Muscle of leg (tissue), 16 donors: Measurements from ENCODE around the gene ZNF782. TPM values are rescaled to one million over a fixed set of nuclear protein-coding genes. Genes with fewer than 3 reads are reported as not detected.
"Not testable (repeated sequence)": the region's sequence is repeated elsewhere in the genome, so short reads cannot be mapped to it uniquely, and the experiment has no call there.

Experiments
- DNase-seq: peaks from one replicate; pipeline ENCODE4 v3.0.0; 2013
- H3K27ac ChIP-seq: one replicate; pipeline ENCODE4 v1.5.1; 2013; ENCODE audit warnings: mild to moderate bottlenecking, low read length, control low read depth
- H3K27me3 ChIP-seq: one replicate; pipeline ENCODE4 v1.6.1; 2013; ENCODE audit warnings: low read length; ENCODE audit not compliant: control insufficient read depth, insufficient read depth
- H3K36me3 ChIP-seq: one replicate; pipeline ENCODE4 v1.6.1; 2013; ENCODE audit warnings: low read length; ENCODE audit not compliant: control insufficient read depth, insufficient read depth
- H3K4me1 ChIP-seq: one replicate; pipeline ENCODE4 v1.6.1; 2013; ENCODE audit warnings: low read length; ENCODE audit not compliant: control insufficient read depth, insufficient read depth
- H3K4me3 ChIP-seq: one replicate; pipeline ENCODE4 v1.5.1; 2013; ENCODE audit warnings: low read length, control low read depth
- H3K9me3 ChIP-seq: replicated peaks from 2 replicates; pipeline ENCODE4 v1.6.1; 2013; ENCODE audit warnings: low read depth, low read length; ENCODE audit not compliant: control insufficient read depth
- WGBS: methylation state at CpG from one replicate; pipeline ENCODE4 v1.1.5; 2013; ENCODE audit warnings: missing lambda C conversion rate; ENCODE audit not compliant: insufficient coverage; 5-methylcytosine and 5-hydroxymethylcytosine counted together
- long read RNA-seq, 11 donors: transcript quantifications; one replicate each; lab custom pipeline, GENCODE V29; 2026
- polyA plus RNA-seq, 8 donors: library from polyadenylated mRNA; unstranded; fragments of 120-200 nt; gene quantifications; one replicate each; pipeline versions ENCODE4 v1.2.1 to v1.2.3, GENCODE V29; 2013; ENCODE audit warnings: inconsistent platforms in 1 of 8, low replicate concordance in 1 of 8; ENCODE audit not compliant: insufficient read length in 8 of 8, insufficient read depth in 1 of 8
- total RNA-seq: library from RNA; stranded (reverse); fragments of 120-200 nt; gene quantifications from one replicate; pipeline ENCODE4 v1.2.4, GENCODE V29; 2013

ZNF782 gene
- total RNA-seq (8.6 TPM), polyA plus RNA-seq (1 to 10 TPM; 2.7 to 4.3 (median 3.4) TPM)
- long read RNA-seq, donor 1 = 0 reads
- long read RNA-seq, donor 2 = 0 reads
- long read RNA-seq, donor 3 = 0 reads
- long read RNA-seq, donor 4 = 0 reads
- long read RNA-seq, donor 5, full-length matches to known transcripts = 1 of 1 reads
- long read RNA-seq, donor 5, partial matches to known transcripts = 0 of 1 reads
- long read RNA-seq, donor 5, other reads (novel, unspliced or antisense) = 0 of 1 reads
- long read RNA-seq, donor 6, full-length matches to known transcripts = 1 of 1 reads
- long read RNA-seq, donor 6, partial matches to known transcripts = 0 of 1 reads
- long read RNA-seq, donor 6, other reads (novel, unspliced or antisense) = 0 of 1 reads
- long read RNA-seq, donor 7, partial matches to known transcripts = 0 of 3 reads
- long read RNA-seq, donor 7, other reads (novel, unspliced or antisense) = 0 of 3 reads
- long read RNA-seq, donor 8 = 0 reads
- long read RNA-seq, donor 9, partial matches to known transcripts = 0 of 1 reads
- long read RNA-seq, donor 9, other reads (novel, unspliced or antisense) = 0 of 1 reads
- long read RNA-seq, donor 10 = 0 reads
- long read RNA-seq, donor 11 = 0 reads

- peak; percentile 99 for DNase-seq
- H3K4me3 ChIP-seq = peak within 1 kb of the TSS; percentile 83
- WGBS = under 1% methylated on average over 55 of the region's 67 CpGs
- H3K4me1 ChIP-seq = peaks cover 12% of the 10 kb centered on the region
- H3K27me3 ChIP-seq = no peaks in the 10 kb centered on the region
- H3K9me3 ChIP-seq = peaks cover 2% of the 10 kb centered on the region
- no peaks in the 10 kb centered on the region for H3K36me3 ChIP-seq
- peak within 1 kb of the TSS; percentile 89 for H3K27ac ChIP-seq
Observed at GRCh38 chr9:96853781-96854650, at the start of gene ZNF782. ZNF782 (minus strand) TSS chr9:96854514; CDS start chr9:96851961, 2,553 bp downstream.

- H3K4me3 ChIP-seq, H3K4me1 ChIP-seq, H3K9me3 ChIP-seq, H3K27me3 ChIP-seq, H3K27ac ChIP-seq, DNase-seq: not testable (repeated sequence)
- peaks cover 16% of the 10 kb centered on the region for H3K36me3 ChIP-seq
- no CpG with 5 or more reads among the region's 2 CpGs for WGBS
Observed at GRCh38 chr9:96900010-96900409, 45.7 kb upstream of the ZNF782 start.

- 98% methylated on average over 5 of the region's 7 CpGs for WGBS
- no peak for DNase-seq
- Histone ChIP-seq H3K27ac (no peak overlapping the region), H3K4me3 (no peak overlapping the region), H3K27me3 (no peaks in the 10 kb centered on the region), H3K9me3 (no peaks in the 10 kb centered on the region), H3K36me3 (peaks cover 22% of the 10 kb centered on the region), H3K4me1 (no peaks in the 10 kb centered on the region)
Observed at GRCh38 chr9:96892131-96892530, 37.8 kb upstream of the ZNF782 start.

GRCh38 chr9:96888591-96888990 is 34.3 kb upstream of the ZNF782 start:
- H3K36me3 ChIP-seq = peaks cover 6% of the 10 kb centered on the region
- 95% methylated on average over 3 of the region's 4 CpGs for WGBS
- H3K9me3 ChIP-seq = no peaks in the 10 kb centered on the region
- no peak for DNase-seq
- H3K4me3 ChIP-seq = no peak overlapping the region
- no peaks in the 10 kb centered on the region for H3K27me3 ChIP-seq
- H3K4me1 ChIP-seq = no peaks in the 10 kb centered on the region
- no peak overlapping the region for H3K27ac ChIP-seq

- Histone ChIP-seq H3K4me3 (no peak overlapping the region), H3K9me3 (no peaks in the 10 kb centered on the region), H3K4me1 (no peaks in the 10 kb centered on the region), H3K36me3 (no peaks in the 10 kb centered on the region), H3K27me3 (no peaks in the 10 kb centered on the region), H3K27ac (no peak overlapping the region)
- DNase-seq = no peak
Observed at GRCh38 chr9:96885424-96885823, 31.1 kb upstream of the ZNF782 start.

- Histone ChIP-seq H3K4me3 (no peak overlapping the region), H3K4me1 (no peaks in the 10 kb centered on the region), H3K27ac (no peak overlapping the region), H3K27me3 (peaks cover under 1% of the 10 kb centered on the region), H3K9me3 (no peaks in the 10 kb centered on the region), H3K36me3 (no peaks in the 10 kb centered on the region)
- no peak for DNase-seq
- WGBS = no CpG with 5 or more reads among the region's 2 CpGs
Observed at GRCh38 chr9:96884443-96884842, 30.1 kb upstream of the ZNF782 start.

GRCh38 chr9:96883922-96884321 is 29.6 kb upstream of the ZNF782 start:
- DNase-seq = no peak
- peaks cover 6% of the 10 kb centered on the region for H3K27me3 ChIP-seq
- no peak overlapping the region for H3K27ac ChIP-seq
- H3K36me3 ChIP-seq = no peaks in the 10 kb centered on the region
- no peaks in the 10 kb centered on the region for H3K9me3 ChIP-seq
- H3K4me3 ChIP-seq = no peak overlapping the region
- no CpG with 5 or more reads among the region's 1 CpG for WGBS
- no peaks in the 10 kb centered on the region for H3K4me1 ChIP-seq

GRCh38 chr9:96877269-96877668 is 23.0 kb upstream of the ZNF782 start:
- peaks cover 48% of the 10 kb centered on the region for H3K27me3 ChIP-seq

GRCh38 chr9:96875461-96876142 is 21.3 kb upstream of the ZNF782 start:
- Histone ChIP-seq H3K27ac (no peak overlapping the region), H3K36me3 (no peaks in the 10 kb centered on the region), H3K9me3 (no peaks in the 10 kb centered on the region), H3K4me3 (peak overlapping the region; percentile 59), H3K27me3 (peaks cover 48% of the 10 kb centered on the region), H3K4me1 (peaks cover 17% of the 10 kb centered on the region)
- peak; percentile 82 for DNase-seq
- under 1% methylated on average over 28 of the region's 43 CpGs for WGBS

More at GRCh38 chr9:96877269-96877668, 23.0 kb upstream of the ZNF782 start:
- Histone ChIP-seq H3K27ac (no peak overlapping the region), H3K36me3 (no peaks in the 10 kb centered on the region), H3K9me3 (no peaks in the 10 kb centered on the region), H3K4me1 (peaks cover 17% of the 10 kb centered on the region), H3K4me3 (no peak overlapping the region)
- WGBS = 3% methylated on average over 42 of the region's 43 CpGs
- DNase-seq = no peak
